ENCODE data around the gene IL1A. TPM values are rescaled to one million over a fixed set of nuclear protein-coding genes. Genes with fewer than 3 reads are reported as not detected.
A peak's percentile ranks its signal among the peaks of the same experiment; 100 is the strongest.

Gene IL1A
- total and polyA plus RNA-seq, 9 of the 15 experiments (the other 6 are each of a cell fraction or from before 2014, with no cell fraction given): 0.03 to 0.27 (median 0.14) TPM; not detected in 2

DNA sequence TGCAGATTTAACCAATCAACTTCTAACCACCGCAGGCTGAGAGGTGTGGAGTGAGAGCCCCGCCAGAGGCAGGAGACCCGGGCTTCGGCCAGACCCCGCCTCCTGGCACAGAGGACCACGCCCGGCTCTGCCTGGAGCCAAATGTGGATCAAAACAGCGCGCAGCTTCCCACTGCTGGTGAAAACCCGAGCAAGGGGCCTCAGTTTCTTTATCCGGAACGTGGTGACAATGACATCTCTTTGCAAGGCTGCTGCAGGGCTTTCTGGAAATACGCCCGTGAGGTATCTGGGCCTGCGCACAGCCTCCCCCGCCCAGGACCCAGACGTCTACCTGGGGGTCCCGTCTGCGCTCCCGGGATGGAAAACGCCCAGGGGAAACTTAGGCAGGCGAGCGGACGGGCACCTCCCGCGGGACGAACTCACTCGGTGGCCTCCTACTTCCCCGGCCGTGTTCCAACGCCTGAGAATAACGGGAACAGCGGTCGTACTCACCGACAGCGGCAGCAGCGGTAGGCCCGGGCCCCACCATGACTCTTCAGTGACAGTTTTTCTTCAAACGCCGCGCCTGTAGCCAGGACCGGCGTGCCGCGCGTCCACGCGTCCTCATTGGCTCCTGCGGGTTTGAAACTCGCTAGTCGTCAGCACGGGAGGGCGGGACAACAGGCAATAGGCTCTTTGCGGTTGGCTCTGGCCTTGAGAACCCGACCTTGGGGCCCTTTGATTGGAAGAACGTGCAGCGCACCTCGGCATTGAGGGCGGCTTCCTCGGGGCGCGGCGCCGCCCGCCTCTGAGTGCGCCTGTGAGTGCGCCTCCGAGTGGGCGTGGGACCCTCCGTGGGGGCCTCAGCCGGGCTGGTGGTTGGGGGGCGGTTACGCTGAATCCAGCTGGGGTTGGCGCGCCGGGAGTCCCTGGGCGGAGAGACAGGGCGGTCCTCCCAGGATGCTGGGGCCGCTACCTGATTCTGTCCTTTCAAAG lies 19.9 kb downstream of the IL1A start, which contains the start of gene CKAP2L (continued):
- TF ChIP-seq TEAD4 (IDR thresholded peaks at IDR 0.05; ENCODE audit: low read length): 0 out of 2 replicates have a peak, but pooled peaks have one; percentile 40
- no peak; the same call in 1 of the 2 replicates for TF ChIP-seq TEAD4 (CRISPR knock-in tag; IDR thresholded peaks at IDR 0.05; ENCODE audit: borderline replicate concordance)
- TF ChIP-seq ESRRA (IDR thresholded peaks at IDR 0.05; ENCODE audit: borderline replicate concordance, low read depth): peak; percentile 91; the same call in 1 of the 2 replicates
- peak; percentile 94 for TF ChIP-seq CREM (IDR thresholded peaks at IDR 0.05; ENCODE audit: low read depth)
- no peak for TF ChIP-seq LARP7 (IDR thresholded peaks at IDR 0.05)
- peak; percentile 74 for TF ChIP-seq SP1 (CRISPR knock-in tag; IDR thresholded peaks at IDR 0.05)
- no peak for TF ChIP-seq CBX2 (IDR thresholded peaks at IDR 0.05; ENCODE audit: insufficient read depth, low read length, poor library complexity, severe bottlenecking)
- TF ChIP-seq POU5F1 (IDR thresholded peaks at IDR 0.05; ENCODE audit: borderline replicate concordance, low read depth, low read length, partially characterized antibody): no peak
- TF ChIP-seq TAF1 (IDR thresholded peaks at IDR 0.05; ENCODE audit: control insufficient read depth, extremely low read depth, insufficient read depth, low read length, severe bottlenecking): peak; percentile 19
- peak in 1 of 2 experiments; percentile 24; a peak in 1 of 3 replicates for TF ChIP-seq CBX3 (IDR thresholded peaks at IDR 0.05; ENCODE audit: borderline replicate concordance in 1 of 2, low read length in 2 of 2)
- no peak for TF ChIP-seq NUFIP1 (IDR thresholded peaks at IDR 0.05; ENCODE audit: partially characterized antibody)
- TF ChIP-seq, protein P1, sequence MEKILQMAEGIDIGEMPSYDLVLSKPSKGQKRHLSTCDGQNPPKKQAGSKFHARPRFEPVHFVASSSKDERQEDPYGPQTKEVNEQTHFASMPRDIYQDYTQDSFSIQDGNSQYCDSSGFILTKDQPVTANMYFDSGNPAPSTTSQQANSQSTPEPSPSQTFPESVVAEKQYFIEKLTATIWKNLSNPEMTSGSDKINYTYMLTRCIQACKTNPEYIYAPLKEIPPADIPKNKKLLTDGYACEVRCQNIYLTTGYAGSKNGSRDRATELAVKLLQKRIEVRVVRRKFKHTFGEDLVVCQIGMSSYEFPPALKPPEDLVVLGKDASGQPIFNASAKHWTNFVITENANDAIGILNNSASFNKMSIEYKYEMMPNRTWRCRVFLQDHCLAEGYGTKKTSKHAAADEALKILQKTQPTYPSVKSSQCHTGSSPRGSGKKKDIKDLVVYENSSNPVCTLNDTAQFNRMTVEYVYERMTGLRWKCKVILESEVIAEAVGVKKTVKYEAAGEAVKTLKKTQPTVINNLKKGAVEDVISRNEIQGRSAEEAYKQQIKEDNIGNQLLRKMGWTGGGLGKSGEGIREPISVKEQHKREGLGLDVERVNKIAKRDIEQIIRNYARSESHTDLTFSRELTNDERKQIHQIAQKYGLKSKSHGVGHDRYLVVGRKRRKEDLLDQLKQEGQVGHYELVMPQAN (IDR thresholded peaks at IDR 0.05; ENCODE audit: borderline replicate concordance): peak; percentile 96
- TF ChIP-seq, protein P2, sequence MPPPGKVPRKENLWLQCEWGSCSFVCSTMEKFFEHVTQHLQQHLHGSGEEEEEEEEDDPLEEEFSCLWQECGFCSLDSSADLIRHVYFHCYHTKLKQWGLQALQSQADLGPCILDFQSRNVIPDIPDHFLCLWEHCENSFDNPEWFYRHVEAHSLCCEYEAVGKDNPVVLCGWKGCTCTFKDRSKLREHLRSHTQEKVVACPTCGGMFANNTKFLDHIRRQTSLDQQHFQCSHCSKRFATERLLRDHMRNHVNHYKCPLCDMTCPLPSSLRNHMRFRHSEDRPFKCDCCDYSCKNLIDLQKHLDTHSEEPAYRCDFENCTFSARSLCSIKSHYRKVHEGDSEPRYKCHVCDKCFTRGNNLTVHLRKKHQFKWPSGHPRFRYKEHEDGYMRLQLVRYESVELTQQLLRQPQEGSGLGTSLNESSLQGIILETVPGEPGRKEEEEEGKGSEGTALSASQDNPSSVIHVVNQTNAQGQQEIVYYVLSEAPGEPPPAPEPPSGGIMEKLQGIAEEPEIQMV (tag; conservative IDR thresholded peaks at IDR 0.05; ENCODE audit: low read depth): no peak
- TF ChIP-seq FOXM1 (IDR thresholded peaks at IDR 0.05; ENCODE audit: low read depth): peak; percentile 100
- peak; percentile 99 for TF ChIP-seq FOXM1 (CRISPR knock-in tag; IDR thresholded peaks at IDR 0.05; ENCODE audit: low read depth)
- no peak for TF ChIP-seq MCM5 (IDR thresholded peaks at IDR 0.05; ENCODE audit: low read depth)
- TF ChIP-seq CHD1 (IDR thresholded peaks at IDR 0.05; ENCODE audit: low read length): peak; percentile 54
- no peak for TF ChIP-seq ZNF232 (CRISPR knock-in tag; IDR thresholded peaks at IDR 0.05)
- TF ChIP-seq ZZZ3 (IDR thresholded peaks at IDR 0.05): peak; percentile 48; the same call in 1 of the 2 replicates
- TF ChIP-seq, protein P3, sequence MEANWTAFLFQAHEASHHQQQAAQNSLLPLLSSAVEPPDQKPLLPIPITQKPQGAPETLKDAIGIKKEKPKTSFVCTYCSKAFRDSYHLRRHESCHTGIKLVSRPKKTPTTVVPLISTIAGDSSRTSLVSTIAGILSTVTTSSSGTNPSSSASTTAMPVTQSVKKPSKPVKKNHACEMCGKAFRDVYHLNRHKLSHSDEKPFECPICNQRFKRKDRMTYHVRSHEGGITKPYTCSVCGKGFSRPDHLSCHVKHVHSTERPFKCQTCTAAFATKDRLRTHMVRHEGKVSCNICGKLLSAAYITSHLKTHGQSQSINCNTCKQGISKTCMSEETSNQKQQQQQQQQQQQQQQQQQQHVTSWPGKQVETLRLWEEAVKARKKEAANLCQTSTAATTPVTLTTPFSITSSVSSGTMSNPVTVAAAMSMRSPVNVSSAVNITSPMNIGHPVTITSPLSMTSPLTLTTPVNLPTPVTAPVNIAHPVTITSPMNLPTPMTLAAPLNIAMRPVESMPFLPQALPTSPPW (CRISPR knock-in tag; IDR thresholded peaks at IDR 0.05): peak; percentile 21; the same call in 1 of the 2 replicates
- TF ChIP-seq THRAP3 (IDR thresholded peaks at IDR 0.05; ENCODE audit: borderline replicate concordance): no peak
- no peak for TF ChIP-seq ZNF75A (CRISPR knock-in tag; IDR thresholded peaks at IDR 0.05)

Measured in K562 (cell line).